ENCODE data around the gene ACOT13. TPM values are rescaled to one million over a fixed set of nuclear protein-coding genes. Genes with fewer than 3 reads are reported as not detected.
"Not testable (repeated sequence)": the region's sequence is repeated elsewhere in the genome, so short reads cannot be mapped to it uniquely, and the experiment has no call there.

Gene ACOT13
- total RNA-seq, 1 donor from 2014 or later: 28.1 TPM

DNA sequence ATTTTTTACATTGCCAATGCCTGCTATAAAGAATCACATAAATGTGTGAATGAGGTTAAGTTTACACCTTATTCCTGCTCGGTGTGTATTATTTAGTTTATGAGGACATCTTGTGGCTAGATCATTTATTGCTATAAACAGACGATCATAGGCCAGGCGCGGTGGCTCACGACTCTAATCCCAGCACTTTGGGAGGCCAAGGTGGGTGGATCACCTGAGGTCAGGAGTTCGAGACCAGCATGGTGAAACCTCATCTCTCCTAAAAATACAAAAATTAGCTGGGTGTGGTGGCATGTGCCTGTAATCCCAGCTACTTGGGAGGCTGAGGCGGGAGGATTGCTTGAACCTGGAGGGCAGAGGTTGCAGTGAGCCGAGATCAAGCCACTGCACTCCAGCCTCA, 28.8 kb downstream of the ACOT13 start:
- peak; percentile 53 for TF ChIP-seq CTCF (IDR thresholded peaks at IDR 0.05)
- H3K9me3 ChIP-seq; H3K27ac ChIP-seq; H3K27me3 ChIP-seq; DNase-seq; H3K36me3 ChIP-seq; H3K4me1 ChIP-seq; H3K4me3 ChIP-seq; intact Hi-C loops (cut with DNase I): not testable (repeated sequence)
- peak; percentile 90 for ATAC-seq

DNA sequence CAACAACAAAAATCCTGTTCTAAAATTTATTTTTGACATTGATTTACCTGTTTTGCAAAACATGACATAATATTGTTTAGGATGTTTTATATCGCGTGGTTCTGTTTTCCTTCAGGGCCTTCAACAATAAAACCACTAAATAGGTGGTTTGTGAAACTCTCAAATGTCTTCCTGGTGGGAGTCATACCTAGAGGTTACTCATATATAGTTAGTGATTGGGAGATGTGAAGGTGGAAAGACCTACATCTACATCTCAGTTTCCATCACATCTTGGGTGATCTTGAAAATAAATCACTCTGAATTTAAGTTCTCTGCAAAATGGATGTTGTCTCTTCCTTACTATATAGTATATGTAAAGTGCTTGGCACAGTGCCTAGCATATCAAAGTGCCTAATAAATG, 29.2 kb downstream of the ACOT13 start:
- Histone ChIP-seq H3K4me1 (no peaks in the 10 kb centered on the region), H3K27ac (no peak overlapping the region), H3K9me3 (no peaks in the 10 kb centered on the region), H3K27me3 (no peaks in the 10 kb centered on the region), H3K36me3 (peaks cover 7% of the 10 kb centered on the region), H3K4me3 (no peak overlapping the region)
- DNase-seq: no peak
- intact Hi-C loops (cut with DNase I): no loop called here
- no peak for ATAC-seq
- no peak for TF ChIP-seq CTCF (IDR thresholded peaks at IDR 0.05)

DNA sequence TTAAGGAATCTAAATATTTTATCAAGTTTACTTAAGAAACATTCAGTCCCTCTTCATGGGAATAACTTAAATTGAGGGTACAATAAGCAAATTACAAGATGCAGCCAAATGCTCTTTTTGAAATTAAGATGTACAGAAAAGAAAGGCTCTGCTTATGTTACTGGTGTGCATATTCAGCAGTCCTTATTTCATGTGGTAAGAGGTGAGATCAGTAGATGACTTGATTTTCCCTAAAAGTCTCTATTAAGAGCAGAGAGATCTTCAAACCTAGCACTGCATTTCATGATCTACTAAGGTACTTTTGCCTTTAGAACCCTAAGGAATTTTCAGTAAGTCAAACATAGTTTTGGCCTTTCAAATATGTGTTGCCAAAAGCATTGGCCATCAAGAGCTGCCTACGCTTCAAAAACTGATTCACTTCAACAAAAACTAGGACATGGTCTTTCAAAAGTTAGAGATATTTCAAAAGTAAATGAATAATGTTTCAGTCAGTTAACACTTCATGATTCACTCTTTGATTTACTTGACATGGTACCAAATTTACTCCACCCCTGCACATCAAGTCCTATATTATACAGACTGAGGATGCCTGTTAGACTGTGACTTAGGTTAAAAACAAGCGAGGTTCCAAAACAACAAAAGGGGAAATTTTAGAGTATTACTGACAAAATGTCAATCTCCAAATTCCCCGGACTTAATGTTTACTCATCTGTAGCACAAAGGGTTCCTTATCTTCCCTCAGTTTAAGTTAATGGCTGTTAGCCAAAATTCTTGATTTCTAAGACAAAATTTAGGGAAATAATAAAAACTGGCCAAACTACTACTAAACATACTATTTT, 32.9 kb downstream of the ACOT13 start:
- Histone ChIP-seq H3K36me3 (peaks cover 40% of the 10 kb centered on the region), H3K4me3 (no peak overlapping the region), H3K4me1 (peaks cover 5% of the 10 kb centered on the region), H3K27ac (no peak overlapping the region), H3K27me3 (no peaks in the 10 kb centered on the region), H3K9me3 (no peaks in the 10 kb centered on the region)
- DNase-seq: no peak
- no peak for ATAC-seq
- TF ChIP-seq CTCF (IDR thresholded peaks at IDR 0.05): no peak
- intact Hi-C loops (cut with DNase I): loop anchor here (5.0 kb wide), 1 partner anchor 117 kb away; no protein-coding TSS in a partner anchor

GRCh38 chr6:24702720-24703282, 35.9 kb downstream of the ACOT13 start:
- no peak overlapping the region for H3K4me3 ChIP-seq
- no peak for ATAC-seq
- intact Hi-C loops (cut with DNase I): loop anchor here (5.0 kb wide), 1 partner anchor 120 kb away; no protein-coding TSS in a partner anchor
- no peak for TF ChIP-seq CTCF (IDR thresholded peaks at IDR 0.05)
- H3K27ac ChIP-seq: no peak overlapping the region
- H3K27me3 ChIP-seq: no peaks in the 10 kb centered on the region
- DNase-seq: no peak
- H3K4me1 ChIP-seq: peaks cover 7% of the 10 kb centered on the region
- no peaks in the 10 kb centered on the region for H3K9me3 ChIP-seq
- peaks cover 70% of the 10 kb centered on the region for H3K36me3 ChIP-seq

DNA sequence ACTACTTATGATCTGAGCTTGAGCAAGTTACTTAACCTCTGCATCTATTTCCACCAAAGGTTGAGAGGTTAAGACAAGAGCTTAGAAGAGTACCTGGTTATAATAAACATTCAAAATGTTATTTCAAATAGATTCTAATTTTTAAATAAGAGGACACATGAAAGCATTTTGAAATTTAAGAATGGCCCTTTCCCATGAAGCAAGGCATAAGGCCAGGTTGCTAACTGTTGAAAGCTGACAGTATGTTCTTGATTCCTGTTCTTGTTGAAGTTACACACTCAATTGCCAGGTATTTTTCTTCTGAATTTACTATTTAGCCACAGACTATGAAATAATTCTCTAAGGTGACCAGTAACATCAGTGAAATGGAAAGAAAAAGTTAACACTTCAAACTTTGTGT, 37.6 kb downstream of the ACOT13 start:
- DNase-seq: no peak
- Histone ChIP-seq H3K4me1 (peaks cover 7% of the 10 kb centered on the region), H3K27me3 (no peaks in the 10 kb centered on the region), H3K9me3 (no peaks in the 10 kb centered on the region), H3K4me3 (no peak overlapping the region), H3K27ac (no peak overlapping the region), H3K36me3 (peaks cover 87% of the 10 kb centered on the region)
- intact Hi-C loops (cut with DNase I): loop anchor here (5.0 kb wide), 1 partner anchor 122 kb away; no protein-coding TSS in a partner anchor
- ATAC-seq: no peak
- TF ChIP-seq CTCF (IDR thresholded peaks at IDR 0.05): no peak
